ENCODE data around the gene PMEPA1. TPM values are rescaled to one million over a fixed set of nuclear protein-coding genes. Genes with fewer than 3 reads are reported as not detected.

PMEPA1 gene
- total RNA-seq, 1 donor, result 0.86 TPM

DNA sequence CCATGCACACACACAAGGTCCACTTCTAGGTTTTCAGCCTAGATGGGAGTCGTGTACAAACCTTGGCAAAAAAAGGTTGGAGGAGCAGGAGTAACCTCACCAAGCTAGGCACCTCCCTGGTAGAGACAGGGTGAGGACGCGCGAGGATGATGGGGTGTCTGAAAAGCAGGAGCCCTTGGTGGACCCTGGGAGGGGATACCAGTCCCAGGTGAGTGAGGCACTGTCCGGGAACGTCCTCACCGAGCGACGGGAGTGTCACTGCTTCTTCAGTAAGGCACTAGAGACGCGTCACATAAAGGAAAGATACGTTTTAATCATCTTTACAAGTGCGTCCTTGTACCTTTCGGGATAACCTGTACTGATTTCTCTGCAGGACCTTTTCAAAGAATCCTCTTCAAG is 60.2 kb downstream of the PMEPA1 start:
- no peak overlapping the region for H3K4me3 ChIP-seq (ENCODE audit: low read depth, low read length)
- no peak for DNase-seq (ENCODE audit: low read depth)
- no peak for TF ChIP-seq CTCF (IDR thresholded peaks at IDR 0.05; ENCODE audit: insufficient read depth, low read depth, low read length)

- H3K4me3 ChIP-seq (ENCODE audit: low read depth, low read length), result no peak overlapping the region
- no peak for TF ChIP-seq CTCF (IDR thresholded peaks at IDR 0.05; ENCODE audit: insufficient read depth, low read depth, low read length)
- no peak for DNase-seq (ENCODE audit: low read depth)
These were observed 60.8 kb downstream of the PMEPA1 start for GRCh38 chr20:57648878-57649616.

DNA sequence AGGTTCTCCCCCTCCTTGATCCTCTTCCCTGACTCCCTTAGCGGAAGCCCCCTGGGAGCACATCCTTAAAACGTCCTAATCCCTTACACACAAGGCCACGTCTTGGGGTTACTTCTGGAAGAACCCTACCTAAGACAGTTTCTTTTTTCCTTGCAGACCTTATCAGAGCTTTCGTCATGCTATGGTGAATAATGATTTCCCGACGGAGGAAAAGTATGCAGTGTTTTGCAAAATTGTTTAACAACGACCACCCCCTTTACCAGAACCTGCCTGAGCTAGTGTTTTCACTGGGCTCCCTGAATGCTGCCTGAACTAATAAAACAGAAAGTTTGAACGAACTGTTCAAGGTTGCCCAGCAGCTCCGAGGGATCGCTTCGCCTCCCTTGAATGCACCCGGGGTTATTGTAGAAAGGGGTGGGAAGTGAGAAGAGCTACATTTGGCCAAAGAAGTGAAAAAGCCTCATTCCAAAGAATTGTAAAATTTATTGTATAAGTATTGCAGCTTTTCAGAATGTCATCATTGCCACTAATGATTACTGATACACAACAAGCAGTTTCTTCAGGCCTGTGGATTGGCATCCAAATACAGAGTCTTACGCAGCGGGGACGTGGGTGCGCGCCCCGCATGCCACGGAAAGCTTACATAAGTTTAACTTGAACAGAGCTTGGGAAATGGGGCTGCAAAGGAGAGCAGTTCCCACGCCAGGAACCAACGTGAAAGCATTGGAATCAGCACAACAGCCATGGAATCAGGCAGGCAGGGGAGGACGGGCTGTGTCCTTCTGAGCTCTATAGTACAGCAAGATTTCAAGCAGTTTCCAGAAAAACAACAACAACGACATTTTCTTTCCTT is 61.7 kb downstream of the PMEPA1 start:
- no peak for TF ChIP-seq CTCF (IDR thresholded peaks at IDR 0.05; ENCODE audit: insufficient read depth, low read depth, low read length)
- H3K4me3 ChIP-seq (ENCODE audit: low read depth, low read length), result no peak overlapping the region
- DNase-seq (ENCODE audit: low read depth), result no peak

- no peak overlapping the region for H3K4me3 ChIP-seq (ENCODE audit: low read depth, low read length)
- TF ChIP-seq CTCF (IDR thresholded peaks at IDR 0.05; ENCODE audit: insufficient read depth, low read depth, low read length), result no peak
- no peak for DNase-seq (ENCODE audit: low read depth)
These were observed 62.5 kb downstream of the PMEPA1 start for GRCh38 chr20:57647006-57647932.

DNA sequence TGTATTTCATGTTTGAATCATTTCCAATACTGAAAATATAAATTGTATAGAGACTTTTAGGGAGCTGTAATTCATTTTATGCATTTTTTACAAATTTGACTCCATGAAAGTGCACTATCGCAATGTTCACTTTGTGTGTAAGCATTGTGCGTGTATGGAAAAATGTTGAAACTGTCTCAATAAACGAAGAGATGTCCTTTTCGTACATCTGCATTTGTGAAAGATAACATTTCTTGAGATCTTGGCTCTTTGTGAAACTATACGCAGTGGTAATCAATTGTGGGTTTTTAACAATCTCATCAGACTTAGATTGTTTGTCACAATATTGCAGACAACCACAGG is 70.9 kb downstream of the PMEPA1 start:
- H3K4me3 ChIP-seq (ENCODE audit: low read depth, low read length), result no peak overlapping the region
- no peak for DNase-seq (ENCODE audit: low read depth)
- TF ChIP-seq CTCF (IDR thresholded peaks at IDR 0.05; ENCODE audit: insufficient read depth, low read depth, low read length), result no peak

DNA sequence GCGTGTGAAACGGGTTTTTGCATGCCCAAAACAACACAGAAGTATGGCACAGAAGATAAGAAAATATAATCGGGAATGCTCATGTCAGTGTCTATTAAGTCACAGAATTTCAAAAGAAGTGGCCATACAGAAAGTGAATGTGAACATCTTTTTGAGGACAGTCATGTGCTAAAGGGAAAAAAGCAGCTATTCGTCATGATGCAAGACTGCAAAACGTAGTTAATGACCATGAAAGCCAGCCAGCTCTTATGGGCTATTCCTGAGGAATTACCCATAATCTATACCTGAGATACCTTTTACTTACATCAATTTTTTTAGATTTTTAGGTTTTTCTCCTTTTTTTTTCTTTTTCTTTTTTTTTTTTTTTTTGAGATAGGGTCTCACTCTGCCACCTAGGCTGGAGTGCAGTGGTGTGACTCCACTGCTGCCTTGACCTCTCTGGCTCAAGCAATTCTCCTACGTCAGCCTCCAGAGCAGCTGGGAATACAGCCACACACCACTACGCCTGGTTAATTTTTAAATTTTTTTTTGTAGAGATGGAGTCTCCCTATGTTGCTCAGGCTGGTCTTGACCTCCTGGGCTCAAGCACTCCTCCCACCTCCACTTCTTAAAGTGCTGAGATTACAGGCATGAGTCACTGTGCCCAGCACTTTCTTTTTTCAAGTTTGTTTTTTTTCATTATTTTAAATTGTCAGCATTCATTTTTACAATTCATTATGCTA is 71.5 kb downstream of the PMEPA1 start:
- no peak overlapping the region for H3K4me3 ChIP-seq (ENCODE audit: low read depth, low read length)
- DNase-seq (ENCODE audit: low read depth), result peak; percentile 4
- no peak for TF ChIP-seq CTCF (IDR thresholded peaks at IDR 0.05; ENCODE audit: insufficient read depth, low read depth, low read length)

All from fibroblast of villous mesenchyme (primary cell).